A375 (cell line): Measurements from ENCODE around the gene RPL9. TPM values are rescaled to one million over a fixed set of nuclear protein-coding genes. Genes with fewer than 3 reads are reported as not detected.

Source experiments
- small RNA-seq: library from RNA; depleted of rRNA; stranded (forward); fragments of <200 nt; gene quantifications from one replicate; pipeline ENCODE3, GENCODE V24; 2014
- total RNA-seq: library from RNA; depleted of rRNA; stranded (reverse); fragments of >200 nt; shearing (Covaris generic); gene quantifications from 2 replicates; pipeline ENCODE4 v1.2.3, GENCODE V29; 2014; rRNA removed

RPL9 gene
- 4,442 and 5,509 TPM in 2 replicates for total RNA-seq

GRCh38 chr4:39458505-39459300, at the start of gene RPL9, which contains the start of gene LIAS:
RPL9 (minus strand) TSS chr4:39458922; CDS start chr4:39458439, 483 bp downstream.
LIAS (plus strand) TSS chr4:39459056; CDS start chr4:39459118, 62 bp downstream.

DNA sequence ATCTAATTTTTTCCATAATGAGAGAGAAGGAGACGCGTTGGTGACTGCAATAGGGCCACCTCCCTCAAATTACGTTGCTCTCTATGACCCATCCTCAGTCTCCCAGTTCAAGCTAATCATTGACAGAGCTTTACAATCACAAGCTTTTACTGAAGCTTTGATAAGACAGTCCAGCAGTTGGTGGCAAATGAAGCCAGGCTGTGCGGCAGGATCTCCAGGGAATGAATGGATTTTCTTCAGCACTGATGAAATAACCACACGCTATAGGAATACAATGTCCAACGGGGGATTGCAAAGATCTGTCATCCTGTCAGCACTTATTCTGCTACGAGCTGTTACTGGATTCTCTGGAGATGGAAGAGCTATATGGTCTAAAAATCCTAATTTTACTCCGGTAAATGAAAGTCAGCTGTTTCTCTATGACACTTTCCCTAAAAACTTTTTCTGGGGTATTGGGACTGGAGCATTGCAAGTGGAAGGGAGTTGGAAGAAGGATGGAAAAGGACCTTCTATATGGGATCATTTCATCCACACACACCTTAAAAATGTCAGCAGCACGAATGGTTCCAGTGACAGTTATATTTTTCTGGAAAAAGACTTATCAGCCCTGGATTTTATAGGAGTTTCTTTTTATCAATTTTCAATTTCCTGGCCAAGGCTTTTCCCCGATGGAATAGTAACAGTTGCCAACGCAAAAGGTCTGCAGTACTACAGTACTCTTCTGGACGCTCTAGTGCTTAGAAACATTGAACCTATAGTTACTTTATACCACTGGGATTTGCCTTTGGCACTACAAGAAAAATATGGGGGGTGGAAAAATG, 51.7 kb downstream of the RPL9 start, which contains the start of gene KLB:
TSS of gene KLB (plus strand) at position 168 of the 821 bp plus-strand sequence. CDS start at position 188, 20 bp downstream.

Small RNA genes within 50 kb of the gene (small RNA-seq; reads per million reads assigned to genes)
- gene MIR5591 (not detected), gene RF00019 (not detected)

Other genes with a start within 250 kb of the RPL9 start
- gene RFC1, start 92.6 kb downstream of the RPL9 start, total RNA-seq, result 99.4 and 101 TPM in 2 replicates
- not detected in 2 replicates for gene KLB, start 52.0 kb downstream of the RPL9 start, total RNA-seq
- 8.1 and 12.8 TPM in 2 replicates for gene LIAS, start 134 bp upstream of the RPL9 start, total RNA-seq
- 23.6 and 36.9 TPM in 2 replicates for gene UGDH, start 68.5 kb upstream of the RPL9 start, total RNA-seq
- gene SMIM14, start 179.9 kb upstream of the RPL9 start, total RNA-seq, result 3.1 and 5.0 TPM in 2 replicates
- gene UBE2K, start 239.2 kb upstream of the RPL9 start, total RNA-seq, result 34.1 and 68.3 TPM in 2 replicates